K562 (cell line): ENCODE results near the gene MMS19. TPM values are rescaled to one million over a fixed set of nuclear protein-coding genes. Genes with fewer than 3 reads are reported as not detected.

Experiments used
- ATF1 ChIP-seq, 2 experiments: fragments of 450-650 bp in 1 of 2; IDR thresholded peaks; 2 replicates each; pipeline ENCODE4 v1.6.1; 2016; ENCODE audit warnings: missing compliant biosample characterization in 1 of 2, missing genetic modification characterization in 1 of 2
- CBFA2T2 ChIP-seq: fragments of 450-650 bp; conservative IDR thresholded peaks from 2 replicates; pipeline ENCODE4 v1.6.1; 2017; ENCODE audit warnings: mild to moderate bottlenecking
- EP400 ChIP-seq: fragments of 450-650 bp; IDR thresholded peaks from 2 replicates; pipeline ENCODE4 v1.6.1; 2017; ENCODE audit warnings: antibody characterized with exemption, mild to moderate bottlenecking, moderate library complexity
- HMGN3 ChIP-seq: IDR thresholded peaks from 2 replicates; pipeline ENCODE4 v1.6.1; 2011; ENCODE audit warnings: borderline replicate concordance, low read depth, mild to moderate bottlenecking, mixed read lengths, low read length; ENCODE audit not compliant: insufficient read length; ENCODE audit errors: extremely low read depth
- MTA1 ChIP-seq: fragments of 450-650 bp; IDR thresholded peaks from 2 replicates; pipeline ENCODE4 v1.6.1; 2017; ENCODE audit warnings: borderline replicate concordance
- PML ChIP-seq: IDR thresholded peaks from 2 replicates; pipeline ENCODE4 v1.6.1; 2012; ENCODE audit warnings: low read length, inconsistent platforms
- SMARCA4 ChIP-seq: fragments of 450-650 bp; IDR thresholded peaks from 2 replicates; pipeline ENCODE4 v1.6.1; 2016
- SMARCA5 ChIP-seq: fragments of 450-650 bp; IDR thresholded peaks from 2 replicates; pipeline ENCODE4 v1.6.1; 2016
- SUPT5H ChIP-seq: fragments of 450-650 bp; IDR thresholded peaks from 2 replicates; pipeline ENCODE4 v1.6.1; 2016
- ZNF146 ChIP-seq: IDR thresholded peaks from one replicate; pipeline ENCODE4 v1.6.1; 2018; ENCODE audit warnings: missing compliant biosample characterization; ENCODE audit not compliant: unreplicated experiment
- polyA plus RNA-seq, 8 experiments: library from polyadenylated mRNA; depleted of rRNA in 4 of 8; stranded (reverse) in 5 of 8; unstranded in 3 of 8; fragments of >200 nt; fragmentation: Nextera tagmentation in 2 of 8; fragmentation: Illumina TruSeq in 1 of 8; extraction: Ambion mirVana in 2 of 8; extraction: Trizol in 1 of 8; gene quantifications; 2 replicates each; pipeline versions ENCODE4 v1.2.1 to v1.2.3, GENCODE V29; 2011 to 2014; ENCODE audit warnings: inconsistent platforms in 1 of 8, missing spikeins in 1 of 8
- total RNA-seq, 7 experiments: library from RNA; depleted of rRNA in 6 of 7; stranded (reverse); fragments of >200 nt in 6 of 7; fragmentation: Illumina TruSeq in 2 of 7; extraction: Trizol in 2 of 7; gene quantifications; 2 replicates each; pipeline versions ENCODE4 v1.2.1 to v1.2.3, GENCODE V29; 2011 to 2021; ENCODE audit warnings: low replicate concordance in 1 of 7
- TF ChIP-seq, protein P1 (sequence below), 2 experiments: IDR thresholded peaks; 2 replicates each; pipeline ENCODE4 v1.6.1; 2011; ENCODE audit warnings: borderline replicate concordance in 1 of 2, control low read depth in 1 of 2, low read depth in 1 of 2, low read length in 1 of 2, mild to moderate bottlenecking in 1 of 2, mixed read lengths in 1 of 2, moderate library complexity in 1 of 2; ENCODE audit not compliant: insufficient read depth in 1 of 2, insufficient read length in 1 of 2, poor library complexity in 1 of 2, severe bottlenecking in 1 of 2; ENCODE audit errors: extremely low read depth in 1 of 2
- TF ChIP-seq, protein P2 (sequence below): fragments of 450-650 bp; IDR thresholded peaks from 2 replicates; pipeline ENCODE4 v1.6.1; 2014; ENCODE audit warnings: low read depth, mild to moderate bottlenecking, moderate library complexity, borderline replicate concordance
- TF ChIP-seq, protein P3 (sequence below): fragments of 450-650 bp; IDR thresholded peaks from 2 replicates; pipeline ENCODE4 v1.6.1; 2016; ENCODE audit warnings: borderline replicate concordance
- TF ChIP-seq, protein P4 (sequence below): fragments of 250-450 bp; sonication (Bioruptor Pico); IDR thresholded peaks from 2 replicates; pipeline ENCODE4 v1.4.0; 2020; ENCODE audit warnings: mild to moderate bottlenecking, moderate library complexity

MMS19 gene
- total and polyA plus RNA-seq, 9 of the 15 experiments (the other 6 are each of a cell fraction or from before 2014, with no cell fraction given) = 40.1 to 110 (median 62.9) TPM

DNA sequence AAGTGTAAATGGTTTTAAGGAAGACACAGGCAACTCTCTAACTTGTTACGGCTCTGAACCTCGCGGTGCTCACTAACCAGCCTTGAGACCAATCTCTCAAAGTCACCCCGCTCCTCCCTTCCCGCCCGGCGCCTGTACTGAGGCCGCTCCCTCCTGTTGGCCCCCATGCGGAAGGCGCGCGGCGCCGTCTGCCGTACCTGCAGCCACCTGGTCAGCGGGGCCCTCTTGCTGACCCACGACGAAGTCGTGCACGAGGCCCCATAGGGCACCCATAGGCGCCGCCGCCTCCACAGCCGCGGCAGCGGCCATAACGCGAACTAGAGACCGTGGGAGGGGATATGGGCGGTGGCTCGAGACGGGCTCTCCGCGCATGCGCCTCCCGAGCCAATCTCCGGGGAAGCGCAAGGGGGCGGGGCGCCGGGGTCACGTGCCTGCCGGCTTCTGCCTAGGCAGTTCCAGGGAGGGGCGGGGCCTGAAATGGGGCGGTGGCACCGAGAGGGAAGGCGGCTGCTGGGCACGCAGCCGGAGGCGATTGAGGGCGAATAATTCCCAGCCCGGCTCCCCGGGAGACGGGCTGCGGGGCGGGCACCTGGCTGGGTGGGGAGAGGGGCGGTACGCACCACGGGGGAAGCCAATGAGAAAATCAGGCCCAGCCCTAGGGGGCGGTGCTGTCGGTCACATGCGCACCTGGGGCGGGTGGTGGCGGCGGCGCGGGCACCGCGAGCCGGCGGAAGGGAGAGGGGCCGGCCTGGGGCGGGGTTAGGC lies at the start of gene MMS19 (continued):
- TF ChIP-seq, protein P1, sequence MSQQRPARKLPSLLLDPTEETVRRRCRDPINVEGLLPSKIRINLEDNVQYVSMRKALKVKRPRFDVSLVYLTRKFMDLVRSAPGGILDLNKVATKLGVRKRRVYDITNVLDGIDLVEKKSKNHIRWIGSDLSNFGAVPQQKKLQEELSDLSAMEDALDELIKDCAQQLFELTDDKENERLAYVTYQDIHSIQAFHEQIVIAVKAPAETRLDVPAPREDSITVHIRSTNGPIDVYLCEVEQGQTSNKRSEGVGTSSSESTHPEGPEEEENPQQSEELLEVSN (IDR thresholded peaks at IDR 0.05; ENCODE audit: borderline replicate concordance in 1 of 2, extremely low read depth in 1 of 2, insufficient read depth in 1 of 2, insufficient read length in 1 of 2, low read depth in 1 of 2, low read length in 1 of 2, poor library complexity in 1 of 2, severe bottlenecking in 1 of 2) = peak; percentile 7 to 74
- TF ChIP-seq HMGN3 (peak; percentile 26), PML (peak; percentile 68; the same call in 1 of the 2 replicates), ATF1 (CRISPR knock-in tag; IDR thresholded peaks at IDR 0.05) (no peak), ATF1 (tag; IDR thresholded peaks at IDR 0.05) (0 out of 2 replicates have a peak, but pooled peaks have one; percentile 40), SMARCA4 (no peak), CBFA2T2 (peak; percentile 72), EP400 (peak; percentile 81), MTA1 (no peak), SMARCA5 (no peak), SUPT5H (peak; percentile 89), ZNF146 (CRISPR knock-in tag) (no peak)
- TF ChIP-seq, protein P2, sequence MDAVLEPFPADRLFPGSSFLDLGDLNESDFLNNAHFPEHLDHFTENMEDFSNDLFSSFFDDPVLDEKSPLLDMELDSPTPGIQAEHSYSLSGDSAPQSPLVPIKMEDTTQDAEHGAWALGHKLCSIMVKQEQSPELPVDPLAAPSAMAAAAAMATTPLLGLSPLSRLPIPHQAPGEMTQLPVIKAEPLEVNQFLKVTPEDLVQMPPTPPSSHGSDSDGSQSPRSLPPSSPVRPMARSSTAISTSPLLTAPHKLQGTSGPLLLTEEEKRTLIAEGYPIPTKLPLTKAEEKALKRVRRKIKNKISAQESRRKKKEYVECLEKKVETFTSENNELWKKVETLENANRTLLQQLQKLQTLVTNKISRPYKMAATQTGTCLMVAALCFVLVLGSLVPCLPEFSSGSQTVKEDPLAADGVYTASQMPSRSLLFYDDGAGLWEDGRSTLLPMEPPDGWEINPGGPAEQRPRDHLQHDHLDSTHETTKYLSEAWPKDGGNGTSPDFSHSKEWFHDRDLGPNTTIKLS = peak; percentile 28; the same call in 1 of the 2 replicates
- TF ChIP-seq, protein P3, sequence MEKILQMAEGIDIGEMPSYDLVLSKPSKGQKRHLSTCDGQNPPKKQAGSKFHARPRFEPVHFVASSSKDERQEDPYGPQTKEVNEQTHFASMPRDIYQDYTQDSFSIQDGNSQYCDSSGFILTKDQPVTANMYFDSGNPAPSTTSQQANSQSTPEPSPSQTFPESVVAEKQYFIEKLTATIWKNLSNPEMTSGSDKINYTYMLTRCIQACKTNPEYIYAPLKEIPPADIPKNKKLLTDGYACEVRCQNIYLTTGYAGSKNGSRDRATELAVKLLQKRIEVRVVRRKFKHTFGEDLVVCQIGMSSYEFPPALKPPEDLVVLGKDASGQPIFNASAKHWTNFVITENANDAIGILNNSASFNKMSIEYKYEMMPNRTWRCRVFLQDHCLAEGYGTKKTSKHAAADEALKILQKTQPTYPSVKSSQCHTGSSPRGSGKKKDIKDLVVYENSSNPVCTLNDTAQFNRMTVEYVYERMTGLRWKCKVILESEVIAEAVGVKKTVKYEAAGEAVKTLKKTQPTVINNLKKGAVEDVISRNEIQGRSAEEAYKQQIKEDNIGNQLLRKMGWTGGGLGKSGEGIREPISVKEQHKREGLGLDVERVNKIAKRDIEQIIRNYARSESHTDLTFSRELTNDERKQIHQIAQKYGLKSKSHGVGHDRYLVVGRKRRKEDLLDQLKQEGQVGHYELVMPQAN = peak; percentile 7; the same call in 1 of the 2 replicates
- TF ChIP-seq, protein P4, sequence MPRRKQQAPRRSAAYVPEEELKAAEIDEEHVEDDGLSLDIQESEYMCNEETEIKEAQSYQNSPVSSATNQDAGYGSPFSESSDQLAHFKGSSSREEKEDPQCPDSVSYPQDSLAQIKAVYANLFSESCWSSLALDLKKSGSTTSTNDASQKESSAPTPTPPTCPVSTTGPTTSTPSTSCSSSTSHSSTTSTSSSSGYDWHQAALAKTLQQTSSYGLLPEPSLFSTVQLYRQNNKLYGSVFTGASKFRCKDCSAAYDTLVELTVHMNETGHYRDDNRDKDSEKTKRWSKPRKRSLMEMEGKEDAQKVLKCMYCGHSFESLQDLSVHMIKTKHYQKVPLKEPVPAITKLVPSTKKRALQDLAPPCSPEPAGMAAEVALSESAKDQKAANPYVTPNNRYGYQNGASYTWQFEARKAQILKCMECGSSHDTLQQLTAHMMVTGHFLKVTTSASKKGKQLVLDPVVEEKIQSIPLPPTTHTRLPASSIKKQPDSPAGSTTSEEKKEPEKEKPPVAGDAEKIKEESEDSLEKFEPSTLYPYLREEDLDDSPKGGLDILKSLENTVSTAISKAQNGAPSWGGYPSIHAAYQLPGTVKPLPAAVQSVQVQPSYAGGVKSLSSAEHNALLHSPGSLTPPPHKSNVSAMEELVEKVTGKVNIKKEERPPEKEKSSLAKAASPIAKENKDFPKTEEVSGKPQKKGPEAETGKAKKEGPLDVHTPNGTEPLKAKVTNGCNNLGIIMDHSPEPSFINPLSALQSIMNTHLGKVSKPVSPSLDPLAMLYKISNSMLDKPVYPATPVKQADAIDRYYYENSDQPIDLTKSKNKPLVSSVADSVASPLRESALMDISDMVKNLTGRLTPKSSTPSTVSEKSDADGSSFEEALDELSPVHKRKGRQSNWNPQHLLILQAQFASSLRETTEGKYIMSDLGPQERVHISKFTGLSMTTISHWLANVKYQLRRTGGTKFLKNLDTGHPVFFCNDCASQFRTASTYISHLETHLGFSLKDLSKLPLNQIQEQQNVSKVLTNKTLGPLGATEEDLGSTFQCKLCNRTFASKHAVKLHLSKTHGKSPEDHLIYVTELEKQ (CRISPR knock-in tag) = no peak
